HEK293 (cell line): ENCODE data around the gene CENPF.
A peak's percentile ranks its signal among the peaks of the same experiment; 100 is the strongest.

Experiments
- PBX3 ChIP-seq: sonication (generic); formaldehyde crosslinking; IDR thresholded peaks from 2 replicates; pipeline ENCODE4 v1.8.1; 2022; ENCODE audit warnings: mild to moderate bottlenecking, moderate library complexity, missing genetic modification reagents
- PRDM1 ChIP-seq: fragments of 450-650 bp; formaldehyde crosslinking; IDR thresholded peaks from 2 replicates; pipeline ENCODE4; 2016; ENCODE audit warnings: missing biosample characterization, missing genetic modification characterization
- PRDM4 ChIP-seq: fragments of 450-650 bp; formaldehyde crosslinking; IDR thresholded peaks from 2 replicates; pipeline ENCODE4 v1.5.1; 2017; ENCODE audit warnings: missing biosample characterization, missing genetic modification characterization
- SP3 ChIP-seq: fragments of 450-650 bp; formaldehyde crosslinking; IDR thresholded peaks from 2 replicates; pipeline ENCODE4 v1.5.1; 2016; ENCODE audit warnings: missing biosample characterization, missing genetic modification characterization
- YY2 ChIP-seq: fragments of 450-650 bp; formaldehyde crosslinking; IDR thresholded peaks from 2 replicates; pipeline ENCODE4 v1.5.1; 2016; ENCODE audit warnings: missing biosample characterization, missing genetic modification characterization
- ZBTB20 ChIP-seq: fragments of 450-650 bp; formaldehyde crosslinking; IDR thresholded peaks from 2 replicates; pipeline ENCODE4 v1.5.1; 2016; ENCODE audit warnings: missing biosample characterization, missing genetic modification characterization
- ZBTB44 ChIP-seq: fragments of 450-650 bp; IDR thresholded peaks from 2 replicates; pipeline ENCODE4 v1.5.1; 2018; ENCODE audit warnings: missing biosample characterization, mild to moderate bottlenecking, missing genetic modification characterization
- ZBTB7A ChIP-seq: fragments of 450-650 bp; formaldehyde crosslinking; IDR thresholded peaks from 2 replicates; pipeline ENCODE4 v1.5.1; 2016; ENCODE audit warnings: low read depth, missing biosample characterization, missing genetic modification characterization
- ZBTB8A ChIP-seq: fragments of 450-650 bp; formaldehyde crosslinking; IDR thresholded peaks from 2 replicates; pipeline ENCODE4 v1.5.1; 2016; ENCODE audit warnings: missing biosample characterization, missing genetic modification characterization
- ZNF155 ChIP-seq: fragments of 450-650 bp; formaldehyde crosslinking; IDR thresholded peaks from 2 replicates; pipeline ENCODE4 v1.5.1; 2016; ENCODE audit warnings: missing biosample characterization, missing genetic modification characterization
- ZNF2 ChIP-seq: fragments of 450-650 bp; formaldehyde crosslinking; IDR thresholded peaks from 2 replicates; pipeline ENCODE4 v1.5.1; 2016; ENCODE audit warnings: missing biosample characterization, missing genetic modification characterization
- ZNF248 ChIP-seq: fragments of 450-650 bp; formaldehyde crosslinking; IDR thresholded peaks from 2 replicates; pipeline ENCODE4 v1.5.1; 2017; ENCODE audit warnings: missing biosample characterization, missing genetic modification characterization
- ZNF26 ChIP-seq: fragments of 450-650 bp; formaldehyde crosslinking; IDR thresholded peaks from 2 replicates; pipeline ENCODE4 v1.5.1; 2016; ENCODE audit warnings: missing biosample characterization, missing genetic modification characterization
- ZNF302 ChIP-seq: fragments of 450-650 bp; formaldehyde crosslinking; IDR thresholded peaks from 2 replicates; pipeline ENCODE4 v1.5.1; 2016; ENCODE audit warnings: missing biosample characterization, missing genetic modification characterization, low read depth
- ZNF398 ChIP-seq: fragments of 450-650 bp; formaldehyde crosslinking; IDR thresholded peaks from 2 replicates; pipeline ENCODE4 v1.5.1; 2017; ENCODE audit warnings: missing biosample characterization, missing genetic modification characterization
- ZNF404 ChIP-seq: fragments of 450-650 bp; formaldehyde crosslinking; IDR thresholded peaks from 2 replicates; pipeline ENCODE4 v1.5.1; 2017; ENCODE audit warnings: missing biosample characterization, missing genetic modification characterization
- ZNF426 ChIP-seq: fragments of 450-650 bp; formaldehyde crosslinking; IDR thresholded peaks from 2 replicates; pipeline ENCODE4 v1.5.1; 2017; ENCODE audit warnings: missing biosample characterization, missing genetic modification characterization, mild to moderate bottlenecking, inconsistent platforms, moderate library complexity
- ZNF549 ChIP-seq: fragments of 450-650 bp; IDR thresholded peaks from 2 replicates; pipeline ENCODE4 v1.5.1; 2018; ENCODE audit warnings: missing biosample characterization, missing genetic modification characterization, mild to moderate bottlenecking, inconsistent platforms, moderate library complexity
- ZNF560 ChIP-seq: fragments of 450-650 bp; formaldehyde crosslinking; IDR thresholded peaks from 2 replicates; pipeline ENCODE4 v1.5.1; 2017; ENCODE audit warnings: missing biosample characterization, missing genetic modification characterization, borderline replicate concordance
- ZNF596 ChIP-seq: fragments of 450-650 bp; IDR thresholded peaks from 2 replicates; pipeline ENCODE4 v1.5.0; 2018; ENCODE audit warnings: missing biosample characterization, mild to moderate bottlenecking, missing genetic modification characterization, moderate library complexity
- ZNF610 ChIP-seq: fragments of 450-650 bp; formaldehyde crosslinking; IDR thresholded peaks from 2 replicates; pipeline ENCODE4 v1.5.1; 2016; ENCODE audit warnings: missing biosample characterization, missing genetic modification characterization, borderline replicate concordance
- ZNF692 ChIP-seq: fragments of 450-650 bp; formaldehyde crosslinking; IDR thresholded peaks from 2 replicates; pipeline ENCODE4 v1.5.1; 2016; ENCODE audit warnings: missing biosample characterization, missing genetic modification characterization
- ZNF830 ChIP-seq: fragments of 450-650 bp; IDR thresholded peaks from 2 replicates; pipeline ENCODE4 v1.5.0; 2018; ENCODE audit warnings: missing biosample characterization, missing genetic modification characterization, low read depth, mild to moderate bottlenecking, moderate library complexity
- ZSCAN18 ChIP-seq: fragments of 450-650 bp; formaldehyde crosslinking; IDR thresholded peaks from 2 replicates; pipeline ENCODE4 v1.5.1; 2016; ENCODE audit warnings: missing biosample characterization, missing genetic modification characterization
- ZSCAN5A ChIP-seq: fragments of 450-650 bp; formaldehyde crosslinking; IDR thresholded peaks from 2 replicates; pipeline ENCODE4 v1.5.1; 2016; ENCODE audit warnings: missing biosample characterization, missing genetic modification characterization

Gene CENPF

GRCh38 chr1:214602764-214603657 is at the start of gene CENPF (continued):
- no peak for TF ChIP-seq ZBTB44 (tag by site-specific recombination)
- TF ChIP-seq ZSCAN18 (tag by site-specific recombination) = no peak
- TF ChIP-seq ZBTB7A (tag by site-specific recombination) = no peak
- TF ChIP-seq ZNF155 (tag by site-specific recombination) = no peak
- no peak for TF ChIP-seq ZSCAN5A
- TF ChIP-seq ZNF302 (tag by site-specific recombination) = no peak
- no peak for TF ChIP-seq YY2
- no peak for TF ChIP-seq ZNF426 (tag by site-specific recombination)
- TF ChIP-seq ZNF2 (tag by site-specific recombination) = 0 out of 2 replicates have a peak, but pooled peaks have one; percentile 29
- no peak for TF ChIP-seq PBX3
- TF ChIP-seq ZNF248 (tag by site-specific recombination) = no peak
- TF ChIP-seq ZNF549 (tag by site-specific recombination) = no peak
- no peak for TF ChIP-seq ZNF560 (tag by site-specific recombination)
- TF ChIP-seq PRDM4 = no peak
- no peak for TF ChIP-seq ZNF404 (tag by site-specific recombination)
- no peak; the same call in 1 of the 2 replicates for TF ChIP-seq ZNF596 (tag by site-specific recombination)
- TF ChIP-seq ZNF692 (tag by site-specific recombination) = peak; percentile 71
- no peak for TF ChIP-seq ZNF610 (tag by site-specific recombination)
- TF ChIP-seq ZNF398 (tag by site-specific recombination) = no peak
- no peak for TF ChIP-seq ZNF830 (tag by site-specific recombination)
- TF ChIP-seq ZBTB8A (tag by site-specific recombination) = peak; percentile 100
- peak; percentile 65; the same call in 1 of the 2 replicates for TF ChIP-seq SP3 (tag by site-specific recombination)
- no peak for TF ChIP-seq PRDM1 (tag by site-specific recombination)
- no peak for TF ChIP-seq ZNF26
- peak; percentile 59; the same call in 1 of the 2 replicates for TF ChIP-seq ZBTB20 (tag by site-specific recombination)
